ENCODE measurements around the gene CCDC188. TPM values are rescaled to one million over a fixed set of nuclear protein-coding genes. Genes with fewer than 3 reads are reported as not detected.

Gene CCDC188
- total RNA-seq = 6.9 and 7.0 TPM in 2 replicates

DNA sequence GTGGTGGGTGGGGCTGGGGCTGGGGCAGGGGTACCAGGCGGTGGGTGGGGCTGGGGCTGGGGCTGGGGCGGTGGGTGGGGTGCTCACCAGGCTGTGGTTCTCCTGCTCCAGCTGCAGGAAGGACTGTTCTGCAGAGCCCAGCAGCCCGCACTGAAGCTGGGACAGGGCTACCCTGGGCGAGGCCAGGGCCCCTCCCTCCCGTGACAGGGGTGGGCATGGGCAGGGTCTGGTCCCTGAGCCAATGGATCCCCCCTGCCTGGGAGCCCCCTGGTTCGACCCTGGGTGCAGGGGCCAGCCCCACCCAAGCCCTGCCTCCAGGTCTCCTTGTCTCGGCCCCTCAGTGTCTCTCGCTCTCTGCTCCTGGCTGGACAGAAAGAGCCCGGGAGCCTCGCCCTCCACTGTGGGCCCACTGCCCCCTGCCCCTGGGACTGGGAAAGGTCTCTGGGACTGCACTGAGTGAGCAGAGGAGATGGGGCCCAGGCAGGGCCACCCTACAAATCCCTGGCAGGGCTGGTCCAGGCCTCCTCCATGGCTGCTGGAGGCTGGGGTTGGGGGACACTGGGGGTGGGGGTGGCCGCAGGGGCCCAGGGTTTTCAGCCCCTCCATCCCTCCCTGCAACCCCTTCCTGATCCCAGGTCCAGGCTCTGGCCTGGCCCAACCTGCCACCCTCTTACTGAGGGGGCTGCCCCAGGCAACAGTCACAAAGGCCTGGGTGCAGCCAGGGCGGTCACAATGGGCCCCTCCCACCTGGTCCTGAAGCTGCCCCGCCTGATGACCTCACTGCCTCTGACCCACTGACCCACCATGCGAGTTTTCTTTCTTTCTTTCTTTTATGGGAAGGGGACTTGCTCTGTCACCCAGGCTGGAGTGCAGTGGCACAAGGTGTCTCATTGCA is at the start of gene CCDC188:
Gene CCDC188, minus strand, starts transcription at position 675 of the 895 bp plus-strand sequence. Its CDS starts 69 bp downstream, at position 606.

DNA sequence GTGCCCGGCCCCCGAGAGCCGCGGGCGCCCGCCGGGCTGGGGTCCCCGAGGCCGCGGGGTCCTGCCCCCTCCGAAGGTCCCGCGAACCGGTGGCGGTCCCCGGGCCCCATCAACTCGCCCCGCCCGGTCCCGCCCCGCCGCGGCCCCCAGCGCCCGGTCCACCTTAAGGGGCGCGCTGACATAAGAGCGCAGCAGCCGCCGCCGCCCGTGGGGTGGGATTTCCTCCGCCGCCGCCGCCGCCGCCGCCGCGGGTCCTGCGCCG is 19.3 kb downstream of the CCDC188 start, which contains the start of gene ZDHHC8:
Gene ZDHHC8, plus strand, starts transcription at position 208 of the 262 bp plus-strand sequence. CDS start 144 bp downstream, outside the sequence.

GRCh38 chr22:20116951-20117632 is 33.8 kb downstream of the CCDC188 start, which contains the start of gene TRMT2A:
TRMT2A (minus strand) TSS chr22:20117226; CDS start chr22:20116906, 320 bp downstream.

DNA sequence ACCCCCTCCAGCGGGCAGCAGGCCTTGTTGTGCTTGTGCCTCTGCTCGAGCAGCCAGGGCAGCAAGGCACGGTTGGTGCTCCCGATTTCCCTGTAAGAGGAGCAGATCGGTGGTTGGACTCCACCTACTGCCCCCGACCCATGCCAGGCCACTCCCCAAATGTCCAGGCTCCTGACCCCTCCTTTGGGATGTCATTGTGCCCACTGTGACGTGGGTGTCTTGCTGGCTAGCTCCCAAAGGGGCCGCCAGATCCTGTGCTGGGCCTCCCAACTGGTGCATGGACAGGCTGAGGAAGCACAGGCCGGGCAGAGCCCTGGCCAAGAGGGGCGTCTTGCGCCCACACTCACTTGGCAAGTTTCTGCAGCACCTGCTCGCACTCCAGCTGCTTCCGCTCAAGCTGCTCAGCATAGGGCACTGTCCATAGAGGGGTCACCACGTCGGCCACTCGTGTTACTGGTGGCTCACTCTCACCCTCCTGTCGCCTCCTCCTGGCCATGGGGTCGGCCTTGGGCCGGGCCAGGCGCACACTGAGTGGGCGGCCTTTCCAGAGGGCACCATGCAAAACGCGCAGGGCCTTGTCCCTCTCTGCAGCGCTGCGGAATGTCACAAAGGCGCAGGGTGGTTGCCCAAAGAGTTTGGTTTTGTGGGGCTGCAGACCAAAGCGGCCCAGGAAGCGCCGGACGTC is 35.0 kb downstream of the CCDC188 start, which contains the start of gene RANBP1:
Gene RANBP1, plus strand, starts transcription at position 414 of the 685 bp plus-strand sequence. Its CDS starts 81 bp downstream, at position 495.

Small RNA genes lying within 50 kb of the gene (small RNA-seq; reads per million reads assigned to genes)
- gene MIR6816 (not detected), gene RF00599 (not detected)

Other genes with a start within 250 kb of the CCDC188 start
- gene COMT, start 209.3 kb downstream of the CCDC188 start, total RNA-seq = 122 and 155 TPM in 2 replicates
- 44.1 and 67.6 TPM in 2 replicates for gene TXNRD2, start 209.2 kb downstream of the CCDC188 start, total RNA-seq
- gene ARVCF, start 134.2 kb downstream of the CCDC188 start, total RNA-seq = 40.2 and 44.3 TPM in 2 replicates
- 32.3 and 35.0 TPM in 2 replicates for gene TANGO2, start 129.9 kb downstream of the CCDC188 start, total RNA-seq
- gene DGCR8, start 70.8 kb downstream of the CCDC188 start, total RNA-seq = 36.3 and 44.8 TPM in 2 replicates
- gene RANBP1, start 35.0 kb downstream of the CCDC188 start, total RNA-seq = 358 and 382 TPM in 2 replicates
- gene TRMT2A, start 33.8 kb downstream of the CCDC188 start, total RNA-seq = 33.4 and 38.6 TPM in 2 replicates
- 29.4 and 32.4 TPM in 2 replicates for gene ZDHHC8, start 19.3 kb downstream of the CCDC188 start, total RNA-seq
- 0.27 and 1.1 TPM in 2 replicates for gene RTN4R, start 117.3 kb upstream of the CCDC188 start, total RNA-seq
- gene DGCR6L, start 169.0 kb upstream of the CCDC188 start, total RNA-seq = 33.4 and 34.7 TPM in 2 replicates
- gene ZNF74, start 243.1 kb upstream of the CCDC188 start, total RNA-seq = 8.8 and 11.3 TPM in 2 replicates

Measured in thoracic aorta endothelial cell (primary cell).